ENCODE data around the gene CDIP1. TPM values are rescaled to one million over a fixed set of nuclear protein-coding genes. Genes with fewer than 3 reads are reported as not detected.

CDIP1 gene
- total RNA-seq, 1 experiment from 2014 or later: 49.7 TPM

- H3K27me3 Mint-ChIP-seq (ENCODE audit: low read depth): peaks cover 5% of the 10 kb centered on the region
- H3K79me2 ChIP-seq (ENCODE audit: insufficient read depth, low read length): no peaks in the 10 kb centered on the region
- H4K8ac ChIP-seq (replicated peaks; ENCODE audit: insufficient read length, low read depth, low read length): no peak overlapping the region
- no peak overlapping the region for H2BK5ac ChIP-seq (ENCODE audit: insufficient read length, low read length)
- no peak overlapping the region for H3K9ac ChIP-seq (ENCODE audit: extremely low read depth, insufficient read length, low read length)
- no peak overlapping the region for H3K4me3 Mint-ChIP-seq
- no peak overlapping the region for H4K91ac ChIP-seq (ENCODE audit: insufficient read length, low read depth, low read length)
- WGBS (ENCODE audit: extremely low coverage, insufficient read length, low lambda C conversion rate): no CpG with 5 or more reads among the region's 13 CpGs
- H3K4ac ChIP-seq (ENCODE audit: low read depth, low read length): no peak overlapping the region
- H3K27ac ChIP-seq (ENCODE audit: insufficient read length, low read depth, low read length): no peak overlapping the region
- no peaks in the 10 kb centered on the region for H3K23me2 ChIP-seq (ENCODE audit: insufficient read length, low read depth, low read length, poor library complexity, severe bottlenecking)
- H2BK20ac ChIP-seq (ENCODE audit: low read depth, low read length, poor library complexity, severe bottlenecking): no peak overlapping the region
- no peak overlapping the region for H3K56ac ChIP-seq (ENCODE audit: insufficient read length, low read depth, low read length)
- no peaks in the 10 kb centered on the region for H3K27me3 ChIP-seq (ENCODE audit: insufficient read depth, low read length)
- no peaks in the 10 kb centered on the region for H4K20me1 ChIP-seq (ENCODE audit: control insufficient read depth, insufficient read depth, insufficient read length)
- no peak overlapping the region for H3K14ac ChIP-seq (ENCODE audit: insufficient read depth, low read length)
- H3K9me3 Mint-ChIP-seq: peaks cover 0 to 2% of the 10 kb centered on the region in 2 experiments; a peak in 2 of 5 replicates
- H3K4me1 ChIP-seq (ENCODE audit: insufficient read depth, low read length): no peaks in the 10 kb centered on the region
- peaks cover 3 to 4% of the 10 kb centered on the region in 2 experiments; a peak in 2 of 4 replicates for H3K4me1 Mint-ChIP-seq
- no peak for DNase-seq
- no peak overlapping the region for H2AFZ ChIP-seq (ENCODE audit: low read length)
- H3K9me3 ChIP-seq (ENCODE audit: control insufficient read depth, low read depth, low read length): no peaks in the 10 kb centered on the region
- no peak overlapping the region for H3K4me2 ChIP-seq (ENCODE audit: insufficient read depth, insufficient read length, low read length)
- no peak overlapping the region for H3K23ac ChIP-seq (ENCODE audit: insufficient read length, low read depth, low read length)
- peak overlapping the region; percentile 4 for H3K18ac ChIP-seq (ENCODE audit: insufficient read length, low read depth, low read length)
- H2BK15ac ChIP-seq (ENCODE audit: low read depth, low read length): no peak overlapping the region
- H2BK12ac ChIP-seq (ENCODE audit: insufficient read length, low read depth, low read length): no peak overlapping the region
- no peaks in the 10 kb centered on the region; a peak in 1 of 7 replicates for H3K36me3 Mint-ChIP-seq (ENCODE audit: insufficient read depth in 1 of 3, low read depth in 3 of 3)
- no peak overlapping the region for H2BK120ac ChIP-seq (ENCODE audit: low read depth, low read length, poor library complexity, severe bottlenecking)
- no peak overlapping the region for H4K5ac ChIP-seq (ENCODE audit: insufficient read length, low read depth, low read length)
- H3K27ac Mint-ChIP-seq: no peak overlapping the region; a peak in 1 of 7 replicates
- no peak for TF ChIP-seq CTCF (conservative IDR thresholded peaks at IDR 0.05)
- H3K79me1 ChIP-seq (ENCODE audit: insufficient read depth, low read depth, low read length, poor library complexity, severe bottlenecking): no peaks in the 10 kb centered on the region
- no peak overlapping the region for H3T11ph ChIP-seq (ENCODE audit: low read length)
- H2AK5ac ChIP-seq (ENCODE audit: insufficient read length, low read length): no peak overlapping the region
These were observed 9.6 kb upstream of the CDIP1 start for GRCh38 chr16:4548124-4548523.
